CD4-positive, alpha-beta memory T cell (primary cell): ENCODE measurements around the gene ITGB3. TPM values are rescaled to one million over a fixed set of nuclear protein-coding genes. Genes with fewer than 3 reads are reported as not detected.

Experiments used
- CTCF ChIA-PET: fragments of 350-600 bp; sonication (Branson Sonifier 250); formaldehyde crosslinking; loops from one replicate; lab custom pipeline; 2021; ENCODE audit warnings: inconsistent platforms; ENCODE audit not compliant: partially characterized antibody; lab: Charles Lee
- POLR2A ChIA-PET: fragments of 350-600 bp; sonication (Branson Sonifier 250); formaldehyde crosslinking; loops from one replicate; lab custom pipeline; 2021; ENCODE audit not compliant: partially characterized antibody; lab: Charles Lee
- DNase-seq, 5 donors: peaks; one replicate each; pipeline versions ENCODE4 v3.0.0 to v3.0.0-alpha.2; 2020 to 2022; ENCODE audit warnings: mixed read lengths in 1 of 5
- H3K27ac ChIP-seq: one replicate; pipeline ENCODE4 v1.7.0; 2013; ENCODE audit warnings: low read depth, low read length
- H3K27me3 ChIP-seq: 2 replicates; pipeline ENCODE4 v1.7.0; 2013; ENCODE audit warnings: mild to moderate bottlenecking, low read length, moderate library complexity; ENCODE audit not compliant: insufficient read depth
- H3K36me3 ChIP-seq: 2 replicates; pipeline ENCODE4 v1.7.0; 2013; ENCODE audit warnings: mild to moderate bottlenecking, low read length, moderate library complexity; ENCODE audit not compliant: insufficient read depth
- H3K4me1 ChIP-seq: 2 replicates; pipeline ENCODE4 v1.7.0; 2013; ENCODE audit warnings: mild to moderate bottlenecking, low read length, moderate library complexity; ENCODE audit not compliant: insufficient read depth
- H3K4me3 ChIP-seq, 2 donors: one replicate each; pipeline ENCODE4 v1.7.0; 2013; ENCODE audit warnings: low read length in 2 of 2, mild to moderate bottlenecking in 1 of 2
- H3K9me3 ChIP-seq, 2 donors: one replicate each; pipeline ENCODE4 v1.7.0; 2013; ENCODE audit warnings: low read length in 2 of 2, control low read depth in 1 of 2; ENCODE audit not compliant: control insufficient read depth in 1 of 2
- H3K27ac Mint-ChIP-seq, 7 donors: one replicate each; pipeline ENCODE4 v1.8.0; 2020 to 2021; ENCODE audit warnings: mixed read lengths in 7 of 7, mild to moderate bottlenecking in 6 of 7, inconsistent platforms in 3 of 7, moderate library complexity in 3 of 7
- H3K27me3 Mint-ChIP-seq, 2 donors: one replicate each; pipeline ENCODE4 v1.8.0; 2020 to 2021; ENCODE audit warnings: mixed read lengths in 2 of 2
- H3K36me3 Mint-ChIP-seq, 2 donors: one replicate each; pipeline ENCODE4 v1.8.0; 2020 to 2021; ENCODE audit warnings: mixed read lengths in 2 of 2, inconsistent platforms in 1 of 2, mild to moderate bottlenecking in 1 of 2
- H3K4me1 Mint-ChIP-seq, 4 donors: one replicate each; pipeline ENCODE4 v1.8.0; 2020 to 2021; ENCODE audit warnings: mixed read lengths in 4 of 4, mild to moderate bottlenecking in 1 of 4
- H3K4me3 Mint-ChIP-seq, 8 donors: one replicate each; pipeline ENCODE4 v1.8.0; 2020 to 2021; ENCODE audit warnings: mixed read lengths in 8 of 8, mild to moderate bottlenecking in 7 of 8, moderate library complexity in 6 of 8, inconsistent platforms in 3 of 8
- H3K9me3 Mint-ChIP-seq, 8 donors: one replicate each; pipeline ENCODE4 v1.8.0; 2020 to 2021; ENCODE audit warnings: mixed read lengths in 8 of 8, mild to moderate bottlenecking in 5 of 8, inconsistent platforms in 3 of 8, moderate library complexity in 1 of 8
- intact Hi-C: fragments of 100-400 bp; cut with micrococcal nuclease; formaldehyde crosslinking; loops from one replicate; pipeline ENCODE4 v1.15.1; 2023
- polyA plus RNA-seq, 2 donors: library from polyadenylated mRNA; unstranded; fragments of 300-500 nt; fragmentation: Illumina TruSeq; gene quantifications; one replicate each; pipeline ENCODE4 v1.2.3, GENCODE V29; 2021
- total RNA-seq, 2 experiments: library from RNA; stranded (reverse); gene quantifications; one replicate each; pipeline ENCODE4 v1.2.3, GENCODE V29; 2021

Gene ITGB3
- total and polyA plus RNA-seq, 4 experiments from 2014 or later: not detected

GRCh38 chr17:47243737-47244598 lies 9.7 kb upstream of the ITGB3 start:
- H3K36me3 ChIP-seq: no peaks in the 10 kb centered on the region
- POLR2A ChIA-PET: interaction anchor here (0.7 kb wide), 1 partner anchor 15 kb away, joined by 3 read pairs; no protein-coding TSS in a partner anchor
- Mint-ChIP-seq H3K27ac (no peak overlapping the region), H3K4me1 (peaks cover 0 to 14% (median 8%) of the 10 kb centered on the region in 4 donors), H3K4me3 (no peak overlapping the region), H3K9me3 (peaks cover 0 to 1% (median 0%) of the 10 kb centered on the region in 8 donors), H3K36me3 (no peaks in the 10 kb centered on the region), H3K27me3 (peaks cover 13 to 14% of the 10 kb centered on the region in 2 donors)
- H3K27ac ChIP-seq: no peak overlapping the region
- no peak overlapping the region for H3K4me3 ChIP-seq
- DNase-seq: no peak
- CTCF ChIA-PET: no interaction called here
- no peaks in the 10 kb centered on the region for H3K27me3 ChIP-seq
- no peaks in the 10 kb centered on the region for H3K9me3 ChIP-seq
- intact Hi-C loops: no loop called here
- H3K4me1 ChIP-seq: no peaks in the 10 kb centered on the region

- Mint-ChIP-seq H3K27me3 (peaks cover 13 to 14% of the 10 kb centered on the region in 2 donors), H3K36me3 (no peaks in the 10 kb centered on the region), H3K27ac (no peak overlapping the region), H3K4me1 (peaks cover 0 to 9% (median 6%) of the 10 kb centered on the region in 4 donors), H3K9me3 (no peaks in the 10 kb centered on the region), H3K4me3 (no peak overlapping the region)
- DNase-seq: no peak
- intact Hi-C loops: no loop called here
- Histone ChIP-seq H3K27ac (no peak overlapping the region), H3K4me3 (no peak overlapping the region), H3K27me3 (no peaks in the 10 kb centered on the region), H3K4me1 (no peaks in the 10 kb centered on the region), H3K9me3 (no peaks in the 10 kb centered on the region), H3K36me3 (no peaks in the 10 kb centered on the region)
- POLR2A ChIA-PET: no interaction called here
- CTCF ChIA-PET: interaction anchor here (1.1 kb wide), 1 partner anchor 13 kb away, joined by 3 read pairs; no protein-coding TSS in a partner anchor
Measured at GRCh38 chr17:47244697-47245096, 8.9 kb upstream of the ITGB3 start.

- H3K36me3 Mint-ChIP-seq: no peaks in the 10 kb centered on the region
- CTCF ChIA-PET: no interaction called here
- H3K9me3 ChIP-seq: no peaks in the 10 kb centered on the region
- no peaks in the 10 kb centered on the region for H3K36me3 ChIP-seq
- H3K4me3 ChIP-seq: no peak overlapping the region
- no peak overlapping the region for H3K27ac Mint-ChIP-seq
- no peak overlapping the region for H3K27ac ChIP-seq
- H3K27me3 ChIP-seq: no peaks in the 10 kb centered on the region
- no peaks in the 10 kb centered on the region for H3K4me1 ChIP-seq
- no peaks in the 10 kb centered on the region for H3K4me1 Mint-ChIP-seq
- POLR2A ChIA-PET: no interaction called here
- no peak overlapping the region for H3K4me3 Mint-ChIP-seq
- intact Hi-C loops: no loop called here
- peaks cover 13 to 16% of the 10 kb centered on the region in 2 donors for H3K27me3 Mint-ChIP-seq
- H3K9me3 Mint-ChIP-seq: no peaks in the 10 kb centered on the region
- no peak for DNase-seq
Measured at GRCh38 chr17:47246120-47246519, 7.5 kb upstream of the ITGB3 start.

- Histone ChIP-seq H3K27ac (no peak overlapping the region), H3K4me1 (peaks cover 10% of the 10 kb centered on the region), H3K27me3 (no peaks in the 10 kb centered on the region), H3K9me3 (no peaks in the 10 kb centered on the region), H3K4me3 (no peak overlapping the region), H3K36me3 (no peaks in the 10 kb centered on the region)
- Mint-ChIP-seq H3K27ac (no peak overlapping the region), H3K4me1 (peaks cover 2 to 20% (median 11%) of the 10 kb centered on the region in 4 donors), H3K4me3 (peak overlapping the region in 1 of 8 donors; percentile 33), H3K27me3 (peaks cover 18 to 28% of the 10 kb centered on the region in 2 donors), H3K9me3 (no peaks in the 10 kb centered on the region), H3K36me3 (no peaks in the 10 kb centered on the region)
- ChIA-PET CTCF (no interaction called here), POLR2A (no interaction called here)
- intact Hi-C loops: no loop called here
- no peak for DNase-seq
Measured at GRCh38 chr17:47250855-47251254, 2.8 kb upstream of the ITGB3 start.

- Histone ChIP-seq H3K4me3 (no peak overlapping the region), H3K27ac (no peak overlapping the region), H3K9me3 (no peaks in the 10 kb centered on the region), H3K27me3 (no peaks in the 10 kb centered on the region), H3K4me1 (peaks cover 10% of the 10 kb centered on the region), H3K36me3 (no peaks in the 10 kb centered on the region)
- intact Hi-C loops: no loop called here
- Mint-ChIP-seq H3K4me3 (no peak overlapping the region), H3K27me3 (peaks cover 20 to 23% of the 10 kb centered on the region in 2 donors), H3K27ac (no peak overlapping the region), H3K4me1 (peaks cover 2 to 20% (median 11%) of the 10 kb centered on the region in 4 donors), H3K36me3 (no peaks in the 10 kb centered on the region), H3K9me3 (no peaks in the 10 kb centered on the region)
- POLR2A ChIA-PET: no interaction called here
- CTCF ChIA-PET: no interaction called here
- no peak for DNase-seq
Measured at GRCh38 chr17:47251421-47251940, 2.1 kb upstream of the ITGB3 start.

GRCh38 chr17:47252209-47252608 lies 1.4 kb upstream of the ITGB3 start:
- Mint-ChIP-seq H3K4me3 (peak overlapping the region in 7 of 8 donors; percentile 6 to 81 (median 63)), H3K4me1 (peaks cover 2 to 20% (median 11%) of the 10 kb centered on the region in 4 donors), H3K9me3 (no peaks in the 10 kb centered on the region), H3K27me3 (peaks cover 25 to 26% of the 10 kb centered on the region in 2 donors), H3K27ac (peak overlapping the region in 1 of 7 donors; percentile 81), H3K36me3 (no peaks in the 10 kb centered on the region)
- Histone ChIP-seq H3K36me3 (no peaks in the 10 kb centered on the region), H3K27me3 (peaks cover 5% of the 10 kb centered on the region), H3K9me3 (no peaks in the 10 kb centered on the region), H3K27ac (no peak overlapping the region), H3K4me1 (peaks cover 10% of the 10 kb centered on the region), H3K4me3 (no peak overlapping the region)
- DNase-seq: no peak
- intact Hi-C loops: no loop called here
- CTCF ChIA-PET: interaction anchor here (0.6 kb wide), 1 partner anchor 19 kb away, joined by 3 read pairs; no protein-coding TSS in a partner anchor
- POLR2A ChIA-PET: no interaction called here

- DNase-seq: no peak
- CTCF ChIA-PET: no interaction called here
- Histone ChIP-seq H3K4me1 (peaks cover 10% of the 10 kb centered on the region), H3K4me3 (peak overlapping the region in 1 of 2 donors; percentile 41), H3K27me3 (peaks cover 11% of the 10 kb centered on the region), H3K9me3 (no peaks in the 10 kb centered on the region), H3K36me3 (no peaks in the 10 kb centered on the region), H3K27ac (no peak overlapping the region)
- intact Hi-C loops: no loop called here
- H3K27me3 Mint-ChIP-seq: peaks cover 32 to 33% of the 10 kb centered on the region in 2 donors
- peaks cover 2 to 20% (median 11%) of the 10 kb centered on the region in 4 donors for H3K4me1 Mint-ChIP-seq
- POLR2A ChIA-PET: no interaction called here
- peak overlapping the region in 1 of 7 donors; percentile 81 for H3K27ac Mint-ChIP-seq
- H3K4me3 Mint-ChIP-seq: peak overlapping the region; percentile 61 to 83 (median 71)
- H3K36me3 Mint-ChIP-seq: no peaks in the 10 kb centered on the region
- H3K9me3 Mint-ChIP-seq: no peaks in the 10 kb centered on the region
Measured at GRCh38 chr17:47252766-47253512, 688 bp upstream of the ITGB3 start.
